K562 (cell line): ENCODE measurements around the gene GLI1. TPM values are rescaled to one million over a fixed set of nuclear protein-coding genes. Genes with fewer than 3 reads are reported as not detected.

ENCODE experiments used
- ATAC-seq: fragments of 200-7000 bp; cut with Tn5 transposase; 3 replicates; pipeline ENCODE4 v1.9.1; 2020; ENCODE audit warnings: moderate library complexity
- BruUV-seq: library from RNA; stranded (reverse); fragments of 400-500 nt; replicated peaks from 2 replicates; lab custom pipeline; 2021; lab: Mats Ljungman, UMichigan
- CTCF ChIA-PET: fragments of 300-600 bp; formaldehyde crosslinking; extraction: SDS; loops from one replicate; lab custom pipeline; 2021; ENCODE audit warnings: low intra/inter-chr PET ratio; lab: Yijun Ruan, JAX
- POLR2A ChIA-PET: fragments of 300-600, 350-650 bp; sonication (Branson Sonifier 250); formaldehyde crosslinking; extraction: SDS; loops from one replicate; lab custom pipeline; 2021; ENCODE audit warnings: antibody characterized with exemption, inconsistent platforms; lab: Yijun Ruan, JAX
- DNase-seq, 4 experiments: peaks; one replicate each; pipeline versions ENCODE4 v3.0.0 to v3.0.0-alpha.2; 2011 to 2018; ENCODE audit warnings: low spot score in 3 of 4, mixed read lengths in 3 of 4; ENCODE audit errors: extremely low read depth in 1 of 4
- FAIRE-seq: peaks from 2 replicates; lab custom pipeline; 2011; peaks lifted over from hg19 to GRCh38; lab: Jason Lieb, UNC
- H2AFZ ChIP-seq: 2 replicates; pipeline ENCODE4 v1.6.0; 2011; ENCODE audit warnings: low read depth, low read length, control low read depth, inconsistent platforms
- H3K27ac ChIP-seq: fragments of 200-600 bp; 3 replicates; pipeline ENCODE4 v1.8.0; 2011; ENCODE audit warnings: low read depth, mild to moderate bottlenecking, control low read depth, inconsistent platforms, low read length, moderate library complexity, mixed read lengths; ENCODE audit errors: extremely low read depth
- H3K27me3 ChIP-seq, 2 experiments: fragments of 300-600 bp in 1 of 2; 2 replicates in 1 of 2; 3 replicates in 1 of 2; pipeline versions ENCODE4 v1.6.0 to v1.8.0; 2011; ENCODE audit warnings: inconsistent platforms in 2 of 2, low read length in 2 of 2, mild to moderate bottlenecking in 1 of 2, mixed read lengths in 1 of 2, moderate library complexity in 1 of 2; ENCODE audit not compliant: control insufficient read depth in 2 of 2, insufficient read depth in 2 of 2
- H3K36me3 ChIP-seq: fragments of 300-600 bp; 3 replicates; pipeline ENCODE4 v1.8.0; 2011; ENCODE audit warnings: mild to moderate bottlenecking, low read length, inconsistent platforms; ENCODE audit not compliant: control insufficient read depth, insufficient read depth
- H3K4me1 ChIP-seq, 2 experiments: fragments of 200-600 bp in 1 of 2; replicated peaks in 1 of 2; 2 replicates in 1 of 2; 3 replicates in 1 of 2; pipeline versions ENCODE4 v1.5.1 to v1.8.0; 2011; ENCODE audit warnings: inconsistent platforms in 2 of 2, low read length in 2 of 2, mild to moderate bottlenecking in 1 of 2, mixed read lengths in 1 of 2, moderate library complexity in 1 of 2; ENCODE audit not compliant: control insufficient read depth in 2 of 2, insufficient read depth in 2 of 2
- H3K4me2 ChIP-seq: 2 replicates; pipeline ENCODE4 v1.6.1; 2011; ENCODE audit warnings: low read length, control low read depth, inconsistent platforms, mixed read lengths; ENCODE audit not compliant: insufficient read depth
- H3K4me3 ChIP-seq: fragments of 200-600 bp; sonication (generic), shearing (Covaris generic); 2 replicates; pipeline ENCODE4 v1.5.1; 2016; ENCODE audit warnings: control low read depth, inconsistent platforms
- H3K79me2 ChIP-seq: fragments of 200-600 bp; 3 replicates; pipeline ENCODE4 v1.8.0; 2011; ENCODE audit warnings: low read length, inconsistent platforms; ENCODE audit not compliant: control insufficient read depth, insufficient read depth
- H3K9ac ChIP-seq, 2 experiments: 2 replicates each; pipeline versions ENCODE4 v1.6.0 to v1.6.1; 2011; ENCODE audit warnings: low read depth in 2 of 2, low read length in 2 of 2, control low read depth in 1 of 2, inconsistent platforms in 1 of 2, mild to moderate bottlenecking in 1 of 2, mixed read lengths in 1 of 2; ENCODE audit not compliant: insufficient read depth in 1 of 2
- H3K9me1 ChIP-seq: one replicate; pipeline ENCODE4 v1.6.0; 2011; ENCODE audit warnings: inconsistent platforms, mild to moderate bottlenecking, low read length, moderate library complexity; ENCODE audit not compliant: control insufficient read depth, insufficient read depth
- H3K9me3 ChIP-seq: replicated peaks from 2 replicates; pipeline ENCODE4 v1.5.1; 2011; ENCODE audit warnings: low read depth, low read length, inconsistent platforms; ENCODE audit not compliant: control insufficient read depth, insufficient read depth
- H4K20me1 ChIP-seq: replicated peaks from 2 replicates; pipeline ENCODE4 v1.6.1; 2011; ENCODE audit warnings: low read length, inconsistent platforms, mixed read lengths; ENCODE audit not compliant: control insufficient read depth, insufficient read depth
- BRD4 ChIP-seq: fragments of 200-600 bp; sonication (generic); IDR thresholded peaks from 2 replicates; pipeline ENCODE4 v1.6.1; 2017; ENCODE audit warnings: inconsistent platforms
- CTCF ChIP-seq, 3 experiments: IDR thresholded peaks in 2 of 3; conservative IDR thresholded peaks in 1 of 3; 2 replicates each; pipeline ENCODE4 v1.5.1; 2011 to 2012; ENCODE audit warnings: low read length in 3 of 3, mild to moderate bottlenecking in 3 of 3, control low read depth in 2 of 3, improper control_type of control experiment in 1 of 3, inconsistent platforms in 1 of 3, low read depth in 1 of 3, mixed read lengths in 1 of 3, moderate library complexity in 1 of 3; ENCODE audit not compliant: insufficient read depth in 2 of 3
- DEAF1 ChIP-seq: fragments of 450-650 bp; formaldehyde crosslinking; IDR thresholded peaks from 2 replicates; pipeline ENCODE4 v1.4.0; 2020; ENCODE audit warnings: mild to moderate bottlenecking, moderate library complexity
- GABPB2 ChIP-seq: fragments of 250-450 bp; sonication (Bioruptor Pico); conservative IDR thresholded peaks from 2 replicates; pipeline ENCODE4 v1.5.1; 2021; ENCODE audit warnings: mild to moderate bottlenecking
- HNRNPK ChIP-seq: fragments of 200-400 bp; formaldehyde crosslinking; IDR thresholded peaks from one replicate; pipeline ENCODE4 v1.6.1; 2018; ENCODE audit warnings: mild to moderate bottlenecking, low read depth, low read length; ENCODE audit not compliant: poor library complexity, severe bottlenecking
- NFYB ChIP-seq: IDR thresholded peaks from 2 replicates; pipeline ENCODE4 v1.6.1; 2011; ENCODE audit warnings: mild to moderate bottlenecking, moderate library complexity; ENCODE audit not compliant: insufficient read length; ENCODE audit errors: extremely low read depth
- RFX7 ChIP-seq: fragments of 250-450 bp; sonication (Bioruptor Pico); IDR thresholded peaks from 2 replicates; pipeline ENCODE4 v1.5.1; 2021; ENCODE audit warnings: mild to moderate bottlenecking
- RNF2 ChIP-seq: sonication (generic); IDR thresholded peaks from 2 replicates; pipeline ENCODE4 v1.6.1; 2016
- SMAD2 ChIP-seq: fragments of 150-350 bp; IDR thresholded peaks from 2 replicates; pipeline ENCODE4 v1.6.1; 2014; ENCODE audit warnings: low read depth, mild to moderate bottlenecking, low read length
- ZBTB1 ChIP-seq: sonication (generic); formaldehyde crosslinking; IDR thresholded peaks from 2 replicates; pipeline ENCODE4 v1.8.1; 2023; ENCODE audit warnings: missing genetic modification reagents, low read depth, mild to moderate bottlenecking, borderline replicate concordance
- ZNF24 ChIP-seq: fragments of 450-650 bp; IDR thresholded peaks from 2 replicates; pipeline ENCODE4 v1.6.1; 2016
- ZNF253 ChIP-seq: fragments of 250-450 bp; sonication (Bioruptor Pico); conservative IDR thresholded peaks from 2 replicates; pipeline ENCODE4 v1.6.1; 2021; ENCODE audit warnings: mild to moderate bottlenecking
- WGBS: fragments of 100-300 bp; shearing (Covaris generic); methylation state at CpG from one replicate; pipeline ENCODE4 v1.1.6; 2016; ENCODE audit warnings: low coverage, mixed read lengths; ENCODE audit not compliant: insufficient coverage; ENCODE audit errors: missing lambda C conversion rate; 5-methylcytosine and 5-hydroxymethylcytosine counted together
- in situ Hi-C: fragments of 300-500 bp; cut with MboI; formaldehyde crosslinking; loops from 4 replicates; pipeline ENCODE4 v1.15.0; 2018; ENCODE audit warnings: inconsistent platforms, mixed read lengths
- intact Hi-C: fragments of 100-400 bp; cut with micrococcal nuclease; formaldehyde crosslinking; loops from 2 replicates; pipeline ENCODE4 v1.14.2; 2022
- polyA plus RNA-seq, 8 experiments: library from polyadenylated mRNA; depleted of rRNA in 4 of 8; stranded (reverse) in 5 of 8; unstranded in 3 of 8; fragments of >200 nt; fragmentation: Nextera tagmentation in 2 of 8; fragmentation: Illumina TruSeq in 1 of 8; extraction: Ambion mirVana in 2 of 8; extraction: Trizol in 1 of 8; gene quantifications; 2 replicates each; pipeline versions ENCODE4 v1.2.1 to v1.2.3, GENCODE V29; 2011 to 2014; ENCODE audit warnings: inconsistent platforms in 1 of 8, missing spikeins in 1 of 8
- total RNA-seq, 7 experiments: library from RNA; depleted of rRNA in 6 of 7; stranded (reverse); fragments of >200 nt in 6 of 7; fragmentation: Illumina TruSeq in 2 of 7; extraction: Trizol in 2 of 7; gene quantifications; 2 replicates each; pipeline versions ENCODE4 v1.2.1 to v1.2.3, GENCODE V29; 2011 to 2021; ENCODE audit warnings: low replicate concordance in 1 of 7
- TF ChIP-seq, protein P1 (sequence below): sonication (generic); formaldehyde crosslinking; IDR thresholded peaks from 2 replicates; pipeline ENCODE4 v1.8.0; 2022; ENCODE audit warnings: mild to moderate bottlenecking, missing genetic modification reagents

The GLI1 gene
- total and polyA plus RNA-seq, 9 of the 15 experiments (the other 6 are each of a cell fraction or from before 2014, with no cell fraction given), result 0.24 to 3.7 (median 0.61) TPM

DNA sequence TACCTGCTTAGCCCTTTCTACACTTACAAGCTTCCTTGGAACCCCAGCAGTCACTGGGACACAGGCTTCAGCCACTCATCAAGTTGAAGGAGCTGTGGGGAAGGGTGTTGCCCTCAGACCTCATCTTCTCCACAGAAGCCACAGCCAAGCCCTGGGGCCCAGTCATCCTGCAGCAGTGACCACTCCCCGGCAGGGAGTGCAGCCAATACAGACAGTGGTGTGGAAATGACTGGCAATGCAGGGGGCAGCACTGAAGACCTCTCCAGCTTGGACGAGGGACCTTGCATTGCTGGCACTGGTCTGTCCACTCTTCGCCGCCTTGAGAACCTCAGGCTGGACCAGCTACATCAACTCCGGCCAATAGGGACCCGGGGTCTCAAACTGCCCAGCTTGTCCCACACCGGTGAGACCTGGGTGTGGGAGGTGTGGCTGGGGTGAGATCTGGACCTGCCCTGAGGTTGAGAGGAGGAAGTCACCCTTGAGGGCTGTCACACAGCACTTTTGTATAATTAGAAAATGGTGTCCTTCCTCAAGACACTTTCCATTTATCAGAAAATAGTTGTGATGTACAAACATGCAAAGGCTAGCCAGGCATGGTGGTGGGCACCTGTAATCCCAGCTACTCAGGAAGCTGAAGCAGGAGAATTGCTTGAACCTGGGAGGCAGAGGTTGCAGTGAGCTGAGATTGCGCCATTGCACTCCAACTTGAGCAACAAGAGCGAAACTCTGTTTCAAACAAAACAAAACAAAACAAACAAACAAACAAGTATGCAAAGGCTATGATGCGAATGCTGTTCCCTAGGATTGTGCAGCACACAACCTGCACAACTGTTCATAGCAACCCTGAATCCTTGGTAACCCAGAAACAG is 9.9 kb downstream of the GLI1 start:
- POLR2A ChIA-PET, result interaction anchor here (1.0 to 1.3 kb wide), 5 partner anchors 9 to 17 kb away, joined by 3 to 7 read pairs (median 5); partner anchors contain the start of genes ARHGAP9 and INHBE
- FAIRE-seq (peak; percentile 23), DNase-seq (peak in 1 of 4 experiments; percentile 32), ATAC-seq (peak; percentile 78)
- Histone ChIP-seq H3K4me2 (no peak overlapping the region), H2AFZ (no peak overlapping the region), H3K9me1 (no peaks in the 10 kb centered on the region), H3K27me3 (peaks cover 16 to 49% of the 10 kb centered on the region in 2 experiments; a peak in 4 of 5 replicates), H4K20me1 (no peaks in the 10 kb centered on the region), H3K36me3 (no peaks in the 10 kb centered on the region), H3K27ac (no peak overlapping the region), H3K9me3 (no peaks in the 10 kb centered on the region), H3K4me1 (peaks cover 10 to 18% of the 10 kb centered on the region in 2 experiments), H3K9ac (peak overlapping the region in 1 of 2 experiments; percentile 79; a peak in 2 of 4 replicates), H3K79me2 (no peaks in the 10 kb centered on the region), H3K4me3 (no peak overlapping the region)
- in situ Hi-C loops (no loop called here), intact Hi-C loops (no loop called here)
- no TSS peak for BruUV-seq
- 25% methylated on average over 7 of the region's 10 CpGs for WGBS
- CTCF ChIA-PET, result no interaction called here
- TF ChIP-seq ZNF24, result no peak
- no peak for TF ChIP-seq BRD4
- no peak for TF ChIP-seq ZNF253 (CRISPR knock-in tag)
- no peak for TF ChIP-seq HNRNPK
- TF ChIP-seq NFYB, result no peak
- no peak for TF ChIP-seq RFX7 (CRISPR knock-in tag)
- no peak for TF ChIP-seq SMAD2
- TF ChIP-seq CTCF (IDR thresholded peaks at IDR 0.05 in 2 of 3, conservative IDR thresholded peaks at IDR 0.05 in 1 of 3; ENCODE audit: insufficient read depth in 2 of 3, low read depth in 1 of 3, low read length in 3 of 3), result 0 out of 6 replicates have a peak, but pooled peaks of 1 of the 3 experiments have one; percentile 16
- no peak for TF ChIP-seq GABPB2
- TF ChIP-seq, protein P1, sequence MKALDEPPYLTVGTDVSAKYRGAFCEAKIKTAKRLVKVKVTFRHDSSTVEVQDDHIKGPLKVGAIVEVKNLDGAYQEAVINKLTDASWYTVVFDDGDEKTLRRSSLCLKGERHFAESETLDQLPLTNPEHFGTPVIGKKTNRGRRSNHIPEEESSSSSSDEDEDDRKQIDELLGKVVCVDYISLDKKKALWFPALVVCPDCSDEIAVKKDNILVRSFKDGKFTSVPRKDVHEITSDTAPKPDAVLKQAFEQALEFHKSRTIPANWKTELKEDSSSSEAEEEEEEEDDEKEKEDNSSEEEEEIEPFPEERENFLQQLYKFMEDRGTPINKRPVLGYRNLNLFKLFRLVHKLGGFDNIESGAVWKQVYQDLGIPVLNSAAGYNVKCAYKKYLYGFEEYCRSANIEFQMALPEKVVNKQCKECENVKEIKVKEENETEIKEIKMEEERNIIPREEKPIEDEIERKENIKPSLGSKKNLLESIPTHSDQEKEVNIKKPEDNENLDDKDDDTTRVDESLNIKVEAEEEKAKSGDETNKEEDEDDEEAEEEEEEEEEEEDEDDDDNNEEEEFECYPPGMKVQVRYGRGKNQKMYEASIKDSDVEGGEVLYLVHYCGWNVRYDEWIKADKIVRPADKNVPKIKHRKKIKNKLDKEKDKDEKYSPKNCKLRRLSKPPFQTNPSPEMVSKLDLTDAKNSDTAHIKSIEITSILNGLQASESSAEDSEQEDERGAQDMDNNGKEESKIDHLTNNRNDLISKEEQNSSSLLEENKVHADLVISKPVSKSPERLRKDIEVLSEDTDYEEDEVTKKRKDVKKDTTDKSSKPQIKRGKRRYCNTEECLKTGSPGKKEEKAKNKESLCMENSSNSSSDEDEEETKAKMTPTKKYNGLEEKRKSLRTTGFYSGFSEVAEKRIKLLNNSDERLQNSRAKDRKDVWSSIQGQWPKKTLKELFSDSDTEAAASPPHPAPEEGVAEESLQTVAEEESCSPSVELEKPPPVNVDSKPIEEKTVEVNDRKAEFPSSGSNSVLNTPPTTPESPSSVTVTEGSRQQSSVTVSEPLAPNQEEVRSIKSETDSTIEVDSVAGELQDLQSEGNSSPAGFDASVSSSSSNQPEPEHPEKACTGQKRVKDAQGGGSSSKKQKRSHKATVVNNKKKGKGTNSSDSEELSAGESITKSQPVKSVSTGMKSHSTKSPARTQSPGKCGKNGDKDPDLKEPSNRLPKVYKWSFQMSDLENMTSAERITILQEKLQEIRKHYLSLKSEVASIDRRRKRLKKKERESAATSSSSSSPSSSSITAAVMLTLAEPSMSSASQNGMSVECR (CRISPR knock-in tag), result no peak
- no peak for TF ChIP-seq DEAF1 (CRISPR knock-in tag)
- TF ChIP-seq RNF2, result no peak
- TF ChIP-seq ZBTB1 (CRISPR knock-in tag), result peak; percentile 94
